Activated CD4-positive, alpha-beta T cell treated with anti-CD3 and anti-CD28 coated beads, Interleukin-2, amount 50 U/mL, for 24 hours (primary cell): Measurements from ENCODE around the gene RBKS.
"Not testable (repeated sequence)": the region's sequence is repeated elsewhere in the genome, so short reads cannot be mapped to it uniquely, and the experiment has no call there.

ENCODE experiments used
- DNase-seq, 2 donors: peaks; one replicate each; pipeline ENCODE4 v3.0.0-alpha.2; 2020; ENCODE audit warnings: low read depth in 1 of 2, low spot score in 1 of 2

The RBKS gene

DNA sequence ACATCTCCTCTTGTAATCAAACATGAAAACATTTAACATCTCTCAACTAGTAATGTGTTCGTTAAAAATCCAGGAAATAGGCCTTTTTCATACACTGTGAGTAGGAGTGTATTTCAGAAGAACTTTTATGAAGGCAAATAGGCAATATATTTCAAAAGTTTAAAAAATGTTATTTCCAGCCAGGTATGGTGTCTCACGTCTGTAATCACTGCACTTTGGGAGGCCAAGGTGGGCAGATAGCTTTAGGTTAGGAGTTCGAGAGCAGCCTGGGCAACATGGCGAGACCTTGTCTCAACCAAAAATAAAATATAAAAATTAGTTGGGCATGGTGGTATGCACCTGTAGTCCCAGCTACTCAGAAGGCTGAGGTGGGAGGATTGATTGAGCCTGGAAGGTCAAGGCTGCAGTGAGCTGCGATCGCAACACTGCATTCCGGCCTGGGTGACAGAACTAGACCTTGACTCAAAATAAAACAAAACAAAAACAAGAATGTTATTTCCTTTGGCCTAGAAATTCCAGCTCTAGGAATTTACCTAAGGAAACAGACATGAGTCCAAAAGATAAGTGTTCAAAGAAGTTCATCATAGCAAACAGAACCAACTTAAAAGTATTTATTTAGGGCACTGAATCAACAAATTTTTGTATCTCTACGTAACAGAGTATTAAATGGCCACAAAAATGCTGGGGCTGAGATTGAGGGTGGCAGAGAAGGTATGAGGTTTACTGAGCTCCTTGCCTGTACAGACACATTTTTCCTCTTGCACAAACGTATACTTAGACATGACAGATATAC lies 14.9 kb downstream of the RBKS start:
- no peak for DNase-seq

DNA sequence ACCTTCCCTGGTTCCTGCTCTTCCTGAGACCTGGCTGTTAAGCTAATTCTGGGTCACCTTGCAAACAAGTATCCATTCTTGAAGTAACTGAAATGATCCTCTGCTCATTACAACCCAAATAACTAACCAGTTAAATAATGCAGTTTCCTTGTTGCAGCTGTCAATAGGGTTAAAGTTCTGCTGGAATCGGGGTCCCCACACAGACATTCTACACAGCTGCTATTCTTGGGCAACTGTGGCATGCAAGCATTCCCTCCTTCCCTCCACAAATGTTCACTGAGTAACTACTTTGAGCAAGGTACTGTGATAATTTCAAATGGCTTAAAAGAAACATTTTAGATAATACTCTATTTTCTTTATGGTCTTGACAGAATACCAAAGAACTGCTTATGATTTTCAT lies 17.1 kb downstream of the RBKS start:
- no peak for DNase-seq

DNA sequence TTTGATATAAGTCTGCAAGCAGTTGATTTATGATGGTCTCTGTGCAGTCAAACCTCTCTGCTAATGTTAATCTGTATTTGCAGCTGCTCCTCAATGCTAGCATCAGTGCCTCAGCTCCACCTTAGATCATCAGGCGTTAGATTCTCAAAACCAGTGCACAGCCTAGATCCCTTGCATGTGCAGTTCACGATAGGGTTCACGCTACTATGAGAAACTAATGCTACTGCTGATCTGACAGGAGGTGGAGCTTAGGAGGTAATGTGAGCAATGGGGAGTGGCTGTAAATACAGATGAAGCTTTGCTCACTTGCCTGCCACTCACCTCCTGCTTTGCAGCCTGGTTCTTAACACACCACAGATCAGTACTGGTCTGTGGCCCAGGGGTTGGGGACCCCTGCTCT lies 18.4 kb downstream of the RBKS start:
- DNase-seq = no peak

DNA sequence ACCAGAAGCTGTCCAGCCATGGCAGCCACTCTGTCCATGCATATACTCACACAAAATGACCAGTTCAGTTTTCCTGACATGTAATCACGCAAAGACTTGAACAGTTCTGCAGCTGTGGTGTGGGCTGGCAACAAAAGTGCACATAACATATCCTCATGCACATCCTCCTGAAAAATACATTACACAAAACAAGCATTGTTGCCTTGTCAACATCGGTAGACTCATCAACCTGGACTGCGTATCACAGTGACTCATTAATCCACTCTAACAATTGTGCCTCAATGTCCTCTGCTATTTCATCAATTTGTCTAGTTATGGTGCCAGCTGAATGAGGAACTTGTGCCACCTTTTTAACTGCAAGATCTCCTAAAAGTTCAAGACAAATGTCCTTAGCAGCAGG lies 19.5 kb downstream of the RBKS start:
- DNase-seq = no peak

DNA sequence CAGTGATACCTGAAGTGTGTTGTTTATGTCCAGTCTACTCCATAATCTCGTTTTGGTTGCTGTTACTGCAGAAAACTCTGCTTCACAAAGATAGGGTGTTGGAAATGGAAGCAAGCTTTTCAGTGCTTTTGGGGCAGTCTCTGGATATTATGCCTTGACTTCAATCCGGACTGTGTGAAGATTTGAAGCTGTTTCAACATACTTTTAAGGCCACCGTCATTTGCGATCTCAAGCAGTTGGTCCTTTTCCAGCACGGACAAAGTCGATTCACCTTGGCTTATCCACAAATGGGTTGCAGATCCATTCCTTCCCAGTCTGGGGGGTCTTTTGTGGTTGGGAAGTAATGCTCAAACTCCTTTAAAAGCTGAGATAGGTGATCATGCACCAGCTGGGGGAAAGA lies 20.4 kb downstream of the RBKS start:
- DNase-seq = no peak

DNA sequence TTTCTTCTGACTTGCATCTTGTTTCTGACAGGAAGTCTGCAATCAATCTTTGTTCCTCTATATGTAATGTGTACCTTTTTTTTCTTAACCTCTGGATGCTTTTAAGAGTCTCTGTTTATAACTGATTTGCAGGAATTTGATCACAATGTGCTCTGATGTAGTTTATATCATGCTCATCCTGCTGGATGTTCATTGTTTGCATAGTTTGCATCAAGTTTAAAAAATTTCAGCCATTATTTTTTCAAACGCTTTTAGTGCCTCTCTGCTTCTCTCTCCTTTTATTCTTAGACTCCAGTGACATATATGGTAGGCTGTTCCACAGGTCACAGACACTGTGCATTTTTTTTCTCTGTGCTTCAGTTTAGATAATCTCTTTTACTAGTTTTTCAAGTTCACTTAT lies 23.9 kb downstream of the RBKS start:
- no peak for DNase-seq

DNA sequence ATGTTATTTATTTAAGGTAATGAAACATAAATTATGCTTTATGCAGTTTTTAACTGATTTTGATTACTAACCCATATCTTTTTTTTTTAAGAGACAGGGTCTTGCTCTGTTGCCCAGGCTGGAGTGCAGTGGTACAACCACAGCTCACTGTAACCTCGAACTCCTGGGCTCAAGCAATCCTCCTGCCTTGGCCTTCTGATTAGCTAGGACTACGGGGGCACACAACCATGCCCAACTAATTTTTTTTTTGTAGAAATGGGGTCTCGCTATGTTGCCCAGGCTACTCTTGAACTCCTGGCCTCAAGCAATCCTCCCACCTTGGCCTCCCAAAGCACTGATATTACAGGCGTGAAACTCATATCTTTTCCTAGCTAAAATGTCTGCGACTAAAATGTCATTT lies 26.2 kb downstream of the RBKS start:
- DNase-seq = not testable (repeated sequence)

DNA sequence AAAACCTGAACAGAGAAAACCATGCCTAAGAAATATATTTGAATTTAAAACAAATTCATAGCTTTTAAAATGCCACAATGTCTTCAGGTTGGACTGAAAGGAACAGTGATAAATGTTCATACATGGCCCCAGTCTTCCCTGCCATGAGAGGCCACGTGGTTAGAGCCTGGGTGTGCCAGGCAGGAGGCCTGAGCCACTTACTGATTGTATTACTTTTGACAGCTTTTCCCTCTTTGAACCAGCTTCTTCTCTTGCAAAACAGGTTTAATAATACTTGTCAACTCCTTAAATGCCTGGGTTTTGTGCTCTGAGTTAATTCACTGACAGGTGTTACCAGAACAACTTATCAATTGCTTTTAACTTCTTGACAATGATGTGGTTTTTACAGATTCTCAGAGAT lies 27.0 kb downstream of the RBKS start:
- no peak for DNase-seq

DNA sequence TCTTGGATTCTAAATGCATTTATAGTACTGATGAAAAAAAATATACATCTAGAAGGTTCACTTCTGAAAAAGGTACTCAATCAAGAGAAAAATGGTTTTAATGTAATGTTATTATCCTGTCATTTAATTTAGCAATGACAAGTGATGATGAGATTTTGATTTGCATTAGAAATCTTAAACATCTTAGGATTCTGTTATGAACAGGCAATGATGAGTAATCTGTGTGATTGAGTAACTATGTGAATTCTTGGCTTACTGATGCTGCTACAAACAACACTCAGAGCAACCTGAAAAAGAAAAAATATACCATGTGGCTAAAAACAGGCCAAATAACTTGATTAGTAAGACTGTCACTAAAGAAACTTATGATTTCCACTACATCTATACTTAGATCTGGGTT lies 30.1 kb downstream of the RBKS start:
- no peak for DNase-seq

DNA sequence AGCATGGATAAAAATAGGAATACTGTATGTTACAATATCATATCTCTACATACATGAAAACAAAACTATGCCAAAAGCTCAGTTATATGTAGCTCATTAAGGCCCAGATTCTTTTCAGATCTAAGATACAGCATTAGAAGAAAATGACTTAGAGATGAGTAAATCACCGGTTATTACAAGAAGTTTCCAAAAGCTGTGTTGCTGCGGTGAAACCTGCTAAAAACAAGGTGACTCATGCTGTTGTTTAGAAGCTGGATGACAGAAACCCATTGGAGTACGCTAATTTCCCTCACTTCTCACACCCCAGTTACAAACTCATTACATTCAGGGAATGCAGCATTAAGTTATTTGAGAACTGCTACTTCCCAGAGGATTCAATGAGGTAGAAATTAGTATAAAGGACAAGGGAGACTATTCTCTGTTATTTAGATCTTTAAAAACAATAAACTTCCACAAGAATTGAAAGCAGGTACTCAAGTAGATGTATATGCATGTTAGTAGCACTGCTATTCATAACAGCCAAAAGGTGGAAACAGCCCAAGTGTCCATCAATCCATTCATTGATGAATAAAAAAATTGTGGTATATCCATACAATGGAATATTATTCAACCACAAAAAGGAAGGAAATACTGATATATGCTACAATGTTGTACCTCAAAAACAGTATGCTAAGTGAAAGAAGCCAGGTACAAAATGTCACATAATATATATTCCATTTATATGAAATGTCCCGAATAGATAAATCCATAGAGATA lies 32.6 kb downstream of the RBKS start:
- DNase-seq = peak in 1 of 2 donors; percentile 1

DNA sequence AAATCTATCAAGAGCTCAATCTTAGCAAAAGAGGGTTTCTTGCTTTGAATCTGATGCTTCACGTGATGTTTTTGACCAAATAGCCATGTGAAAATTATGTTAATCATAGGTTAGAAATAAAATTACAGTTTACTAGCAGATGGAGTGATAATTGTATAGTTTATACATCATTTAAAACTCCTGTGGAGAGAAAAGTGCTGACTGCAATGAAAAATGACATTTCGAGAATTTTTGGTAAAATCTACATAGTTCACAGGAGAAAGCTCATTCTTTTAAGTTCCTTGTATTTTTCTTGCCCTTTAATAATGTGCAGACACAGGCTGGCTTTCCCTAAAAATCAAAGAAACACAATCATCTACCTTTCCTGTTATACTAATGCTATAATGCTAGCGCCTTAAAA lies 33.2 kb downstream of the RBKS start:
- no peak for DNase-seq

DNA sequence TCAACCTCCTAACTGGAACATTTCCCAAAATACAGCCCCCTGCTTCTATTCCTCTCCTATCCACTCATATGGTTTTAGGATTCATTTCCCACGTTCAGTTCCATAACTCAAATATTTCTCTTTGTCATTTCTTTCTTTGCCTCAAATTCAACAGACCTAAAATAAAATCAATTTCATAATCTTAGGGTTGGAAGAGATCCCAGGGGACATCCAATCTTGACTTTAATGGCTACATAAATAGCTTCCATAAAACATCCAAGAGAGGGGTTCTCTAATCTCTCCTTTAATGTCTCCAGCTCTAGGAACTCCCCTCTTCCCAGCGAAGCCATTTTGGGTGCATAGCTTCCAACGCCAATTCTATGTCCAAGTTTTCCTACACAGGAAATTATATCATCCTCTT lies 33.8 kb downstream of the RBKS start:
- DNase-seq = no peak

DNA sequence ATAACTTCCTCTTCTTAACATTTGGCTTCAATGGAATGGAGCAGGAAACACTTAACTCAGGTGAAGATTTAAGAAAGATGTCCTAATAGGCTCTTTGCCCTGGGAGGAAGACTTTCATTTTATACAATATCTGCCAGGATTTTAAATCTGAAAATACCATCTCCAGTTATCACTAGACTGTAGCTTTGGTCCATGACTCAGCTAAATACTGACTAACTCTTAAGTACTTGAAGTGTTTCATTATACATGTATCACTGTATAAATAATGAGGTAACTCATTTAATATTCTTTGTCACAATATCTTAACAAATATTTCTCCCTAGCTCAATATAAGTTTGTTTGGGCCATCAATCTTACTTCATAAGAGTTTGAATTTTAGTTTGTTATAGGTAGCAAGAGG lies 34.7 kb downstream of the RBKS start:
- no peak for DNase-seq

DNA sequence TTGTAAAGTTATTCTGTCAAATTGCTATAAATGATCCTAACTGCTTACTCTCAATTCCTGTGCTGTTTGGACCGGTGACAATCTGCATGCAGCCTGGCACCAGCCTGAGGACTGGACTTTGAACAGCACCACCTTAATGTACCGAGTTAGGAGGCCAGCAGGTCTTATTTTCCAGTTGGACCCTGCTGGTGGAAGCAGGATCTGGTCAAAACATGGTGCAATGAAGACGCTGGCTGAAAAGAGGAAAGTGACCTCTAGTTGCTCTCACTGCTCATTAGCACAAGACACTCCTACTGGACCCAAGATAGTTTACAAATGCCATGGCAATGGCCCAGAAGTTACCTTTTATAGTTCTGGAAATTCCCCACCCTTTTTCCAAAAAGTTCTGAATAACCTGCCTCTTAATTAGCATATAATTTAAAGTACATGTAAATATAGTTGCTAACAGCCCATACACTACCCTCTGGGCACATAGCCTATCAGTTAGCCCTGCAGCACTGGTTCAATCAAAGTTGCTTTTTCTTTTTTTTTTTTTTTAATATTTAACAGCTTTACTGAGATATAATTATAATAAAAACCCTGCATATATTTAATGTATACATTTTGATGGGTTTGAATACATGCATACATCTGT lies 35.8 kb downstream of the RBKS start:
- no peak for DNase-seq

DNA sequence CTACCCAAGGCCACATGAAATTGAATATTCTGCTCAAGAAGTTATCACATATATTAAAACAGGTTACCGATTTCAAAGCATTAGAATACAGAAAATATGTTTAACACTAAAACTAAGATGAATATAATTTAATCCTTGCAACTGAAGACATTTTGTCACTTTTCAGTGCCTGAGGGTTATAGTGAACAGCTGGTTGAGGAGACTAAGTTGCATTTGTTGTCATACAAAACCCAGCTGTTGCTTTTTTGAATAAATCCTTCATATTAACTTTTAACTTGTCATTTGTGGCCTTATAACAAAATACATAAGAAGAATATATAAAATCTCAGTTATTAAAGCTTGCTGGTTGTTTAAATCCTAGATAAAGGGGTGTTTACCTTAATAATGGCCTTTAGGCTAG lies 37.5 kb downstream of the RBKS start:
- no peak for DNase-seq

DNA sequence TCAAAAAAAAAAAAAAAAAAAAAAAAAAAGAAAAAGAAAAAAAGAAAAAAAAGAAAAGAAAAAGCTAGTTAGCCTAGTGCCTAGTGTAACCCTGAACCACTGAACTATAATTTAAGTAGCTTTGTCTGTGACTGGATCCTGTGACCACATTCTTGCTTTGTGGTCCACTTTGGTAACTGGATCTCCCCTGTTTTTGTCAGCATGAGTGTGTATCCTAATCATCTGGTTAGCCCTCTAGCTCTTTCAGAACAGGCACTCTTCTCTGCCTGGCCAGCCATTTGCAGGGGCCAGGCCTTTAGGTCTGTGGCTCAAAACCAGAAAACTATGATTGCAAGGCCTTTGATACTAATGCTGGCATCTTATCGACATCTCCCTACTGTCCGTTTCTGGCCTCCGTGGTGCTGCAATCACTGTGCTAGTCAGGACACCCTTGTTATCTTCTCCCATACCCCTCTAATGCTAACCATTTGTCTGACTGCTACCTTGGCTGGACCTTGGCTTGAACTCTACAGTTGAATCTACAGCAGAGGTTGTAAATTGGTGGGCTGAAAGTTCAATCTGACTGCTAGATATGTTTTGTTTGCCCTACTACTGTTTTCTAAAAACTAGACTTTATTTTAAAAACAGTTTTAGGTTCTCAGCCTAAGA lies 40.5 kb downstream of the RBKS start:
- DNase-seq = no peak

DNA sequence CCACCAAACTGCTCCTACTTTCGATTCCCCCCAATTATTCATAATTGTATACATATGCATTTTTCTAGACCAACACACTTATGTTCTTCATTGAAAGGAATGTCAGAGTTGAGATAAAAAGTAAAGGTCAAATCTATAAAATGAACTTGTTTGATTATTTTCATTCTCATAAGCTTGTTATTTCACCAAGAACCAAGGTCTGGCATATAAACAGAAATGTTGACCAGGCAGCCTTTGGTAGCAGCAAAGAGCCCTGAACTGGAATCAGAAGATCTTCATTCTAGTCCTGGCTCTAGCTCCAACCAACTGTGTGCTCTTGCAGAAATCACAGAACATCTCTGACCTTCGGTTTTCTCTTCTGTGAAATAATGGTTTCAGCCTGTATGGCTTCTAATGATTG lies 42.9 kb downstream of the RBKS start:
- no peak for DNase-seq

DNA sequence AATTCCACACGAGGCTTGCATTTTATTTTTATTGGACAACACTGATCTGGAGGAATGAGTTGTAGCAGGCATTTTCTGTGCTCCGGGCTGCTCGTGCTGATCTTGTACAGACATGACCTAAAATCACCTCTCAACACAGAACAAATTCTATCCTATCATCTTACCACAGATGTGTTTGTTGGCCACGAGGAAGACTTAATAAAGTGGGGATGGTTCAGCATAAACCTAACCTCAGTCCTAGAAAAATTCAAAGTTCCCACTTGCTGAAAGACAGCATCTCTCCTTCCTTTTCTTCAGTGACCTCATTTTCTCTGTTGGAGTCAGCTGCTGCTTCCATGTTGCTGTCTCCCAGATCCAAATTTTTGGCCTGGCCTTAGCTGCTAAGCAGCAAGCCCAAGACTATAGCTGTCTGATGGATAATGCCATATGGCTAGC lies 45.3 kb downstream of the RBKS start:
- no peak for DNase-seq

DNA sequence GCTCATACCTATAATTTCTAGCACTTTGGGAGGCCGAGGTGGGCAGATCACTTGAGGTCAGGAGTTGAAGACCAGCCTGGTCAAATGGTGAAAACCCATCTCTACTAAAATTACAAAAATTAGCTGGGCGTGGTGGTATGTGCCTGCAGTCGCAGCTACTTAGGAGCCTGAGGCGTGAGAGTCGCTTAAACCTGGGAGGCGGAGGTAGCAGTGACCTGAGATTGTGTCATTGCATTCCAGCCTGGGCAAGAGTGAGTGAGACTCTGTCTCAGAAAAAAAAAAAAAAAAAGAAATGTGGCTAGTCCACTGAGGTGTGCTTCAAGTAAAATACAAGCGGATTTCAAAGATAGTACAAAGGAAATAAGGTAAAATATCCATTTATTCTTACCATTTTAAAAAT lies 46.2 kb downstream of the RBKS start:
- no peak for DNase-seq

DNA sequence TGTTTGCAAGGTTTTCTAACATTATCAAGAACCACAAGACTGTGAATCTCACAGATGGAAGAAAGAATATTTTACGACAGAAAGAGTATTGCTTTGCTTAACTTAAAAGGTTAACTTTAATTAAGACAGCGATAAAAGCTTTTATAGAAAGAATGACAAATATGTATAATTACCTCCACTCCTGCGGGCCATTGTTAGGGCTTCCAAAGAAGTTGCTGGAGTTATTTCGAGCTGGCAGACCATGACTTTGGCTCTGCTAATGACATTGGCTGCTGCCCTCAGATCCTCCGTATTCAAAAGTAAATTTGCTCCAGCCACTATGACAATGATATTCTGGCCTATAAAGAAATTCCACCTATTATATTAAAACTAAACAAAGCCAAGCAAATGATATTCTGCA lies 47.3 kb downstream of the RBKS start:
- DNase-seq = no peak

DNA sequence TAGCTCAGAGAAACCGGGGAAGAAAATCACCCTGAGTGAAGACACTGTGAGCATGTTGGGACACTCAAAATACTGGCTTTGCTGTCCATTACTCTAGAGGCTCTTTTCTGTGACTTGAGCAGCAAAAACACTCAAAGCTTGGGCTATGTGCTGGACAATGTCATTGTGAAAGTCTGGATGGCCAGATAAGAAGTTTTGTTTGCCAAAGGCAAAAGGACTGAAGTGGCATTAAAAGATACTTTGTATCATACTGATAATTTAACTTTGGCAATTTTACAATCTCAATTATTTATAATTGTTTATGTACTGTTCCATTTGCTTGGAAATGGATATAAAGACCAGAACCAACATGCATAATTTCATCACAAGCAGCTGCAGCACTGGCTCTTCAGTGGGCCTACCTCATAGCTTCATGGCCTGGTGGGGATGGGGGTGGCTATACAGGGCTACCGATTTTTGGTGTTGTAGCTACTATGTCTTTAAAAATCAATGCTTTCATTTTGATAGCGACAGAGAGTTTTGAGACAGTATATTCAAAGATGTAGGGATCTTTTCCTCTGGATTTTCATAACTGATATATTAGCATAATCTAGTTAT lies 51.1 kb downstream of the RBKS start:
- no peak for DNase-seq
